ENCODE measurements around the gene GPSM1.

Gene GPSM1, protein sequence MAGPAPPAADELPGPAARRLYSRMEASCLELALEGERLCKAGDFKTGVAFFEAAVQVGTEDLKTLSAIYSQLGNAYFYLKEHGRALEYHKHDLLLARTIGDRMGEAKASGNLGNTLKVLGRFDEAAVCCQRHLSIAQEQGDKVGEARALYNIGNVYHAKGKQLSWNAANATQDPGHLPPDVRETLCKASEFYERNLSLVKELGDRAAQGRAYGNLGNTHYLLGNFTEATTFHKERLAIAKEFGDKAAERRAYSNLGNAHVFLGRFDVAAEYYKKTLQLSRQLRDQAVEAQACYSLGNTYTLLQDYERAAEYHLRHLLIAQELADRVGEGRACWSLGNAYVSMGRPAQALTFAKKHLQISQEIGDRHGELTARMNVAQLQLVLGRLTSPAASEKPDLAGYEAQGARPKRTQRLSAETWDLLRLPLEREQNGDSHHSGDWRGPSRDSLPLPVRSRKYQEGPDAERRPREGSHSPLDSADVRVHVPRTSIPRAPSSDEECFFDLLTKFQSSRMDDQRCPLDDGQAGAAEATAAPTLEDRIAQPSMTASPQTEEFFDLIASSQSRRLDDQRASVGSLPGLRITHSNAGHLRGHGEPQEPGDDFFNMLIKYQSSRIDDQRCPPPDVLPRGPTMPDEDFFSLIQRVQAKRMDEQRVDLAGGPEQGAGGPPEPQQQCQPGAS

DNA sequence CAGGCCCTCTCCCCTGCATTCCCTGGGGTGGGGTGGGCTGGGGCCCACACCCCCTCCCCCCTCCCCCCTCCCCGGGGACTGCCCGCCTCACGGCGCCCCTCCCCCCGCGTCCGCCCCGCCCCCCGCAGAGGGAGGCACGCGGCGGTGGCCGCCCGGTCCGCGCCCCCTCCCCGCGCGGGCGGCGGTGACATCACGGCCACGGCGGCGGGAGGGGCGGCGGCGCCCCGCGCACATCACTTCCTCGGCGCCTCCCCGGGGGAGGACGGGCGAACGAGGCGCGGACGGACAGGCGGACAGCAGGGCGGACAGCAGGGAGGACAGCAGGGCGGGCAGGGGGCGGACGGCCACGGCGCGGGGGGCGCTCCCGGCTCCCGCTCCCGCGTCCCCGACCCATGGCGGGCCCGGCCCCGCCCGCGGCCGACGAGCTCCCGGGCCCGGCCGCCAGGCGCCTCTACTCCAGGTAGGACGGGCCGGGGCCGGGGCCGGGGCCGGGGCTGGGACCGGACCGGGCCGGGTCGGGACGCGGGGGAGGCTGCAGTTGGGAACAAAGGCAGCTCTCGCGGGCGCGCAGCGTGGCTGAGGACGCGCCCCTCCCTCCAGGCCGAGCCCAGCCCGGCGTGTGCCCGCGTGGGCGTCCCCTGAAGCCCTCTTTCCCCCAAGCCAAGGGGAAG is at the start of gene GPSM1:
Gene GPSM1, plus strand, starts transcription at position 236 of the 671 bp plus-strand sequence. Its CDS starts 157 bp downstream, at position 393.
- Histone ChIP-seq H3K4me1 (ENCODE audit: control insufficient read depth, insufficient read depth, low read length) (peaks cover 33% of the 10 kb centered on the region), H3K9me3 (ENCODE audit: control insufficient read depth, low read length) (no peaks in the 10 kb centered on the region), H3K4me3 (ENCODE audit: low read length) (no peak within 1 kb of the TSS), H3K9ac (ENCODE audit: low read length) (peak within 1 kb of the TSS; percentile 37), H3K36me3 (ENCODE audit: control insufficient read depth, insufficient read depth, low read length) (no peaks in the 10 kb centered on the region), H3K27me3 (ENCODE audit: control insufficient read depth, insufficient read depth, low read length) (peaks cover 12% of the 10 kb centered on the region)

DNA sequence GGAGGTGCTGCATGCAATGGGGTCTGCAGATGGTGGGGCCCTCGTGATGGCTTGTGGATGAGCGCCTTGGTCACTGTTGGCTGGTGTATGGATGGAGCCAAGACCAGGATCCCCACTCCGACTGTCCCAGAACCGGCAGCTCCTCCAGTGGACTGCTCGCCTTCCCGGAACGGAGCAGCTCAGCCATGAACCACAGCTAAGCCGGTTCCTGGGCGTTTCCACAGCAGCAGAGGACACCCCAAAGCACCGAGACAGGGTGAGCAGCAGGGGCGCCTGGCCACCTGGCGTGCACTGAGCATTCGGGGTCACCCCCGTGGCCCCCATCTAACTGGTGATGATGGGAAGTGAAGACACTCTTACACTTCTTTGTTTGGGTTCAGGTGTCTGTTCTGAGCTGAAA is 49.6 kb upstream of the GPSM1 start:
- H3K36me3 ChIP-seq (ENCODE audit: control insufficient read depth, insufficient read depth, low read length): no peaks in the 10 kb centered on the region
- no peak overlapping the region for H3K4me3 ChIP-seq (ENCODE audit: low read length)
- H3K27me3 ChIP-seq (ENCODE audit: control insufficient read depth, insufficient read depth, low read length): peaks cover 10% of the 10 kb centered on the region
- no peaks in the 10 kb centered on the region for H3K9me3 ChIP-seq (ENCODE audit: control insufficient read depth, low read length)
- no peak overlapping the region for H3K9ac ChIP-seq (ENCODE audit: low read length)
- H3K4me1 ChIP-seq (ENCODE audit: control insufficient read depth, insufficient read depth, low read length): peaks cover 8% of the 10 kb centered on the region

- Histone ChIP-seq H3K27me3 (ENCODE audit: control insufficient read depth, insufficient read depth, low read length) (peaks cover 10% of the 10 kb centered on the region), H3K36me3 (ENCODE audit: control insufficient read depth, insufficient read depth, low read length) (no peaks in the 10 kb centered on the region), H3K9me3 (ENCODE audit: control insufficient read depth, low read length) (no peaks in the 10 kb centered on the region), H3K4me1 (ENCODE audit: control insufficient read depth, insufficient read depth, low read length) (peaks cover 8% of the 10 kb centered on the region), H3K9ac (ENCODE audit: low read length) (no peak overlapping the region), H3K4me3 (ENCODE audit: low read length) (no peak overlapping the region)
Observed at GRCh38 chr9:136278221-136278620, 49.1 kb upstream of the GPSM1 start.

GRCh38 chr9:136278894-136279293 is 48.4 kb upstream of the GPSM1 start:
- H3K9me3 ChIP-seq (ENCODE audit: control insufficient read depth, low read length): no peaks in the 10 kb centered on the region
- no peak overlapping the region for H3K4me3 ChIP-seq (ENCODE audit: low read length)
- H3K27me3 ChIP-seq (ENCODE audit: control insufficient read depth, insufficient read depth, low read length): peaks cover 10% of the 10 kb centered on the region
- H3K9ac ChIP-seq (ENCODE audit: low read length): no peak overlapping the region
- H3K36me3 ChIP-seq (ENCODE audit: control insufficient read depth, insufficient read depth, low read length): no peaks in the 10 kb centered on the region
- H3K4me1 ChIP-seq (ENCODE audit: control insufficient read depth, insufficient read depth, low read length): peaks cover 13% of the 10 kb centered on the region

DNA sequence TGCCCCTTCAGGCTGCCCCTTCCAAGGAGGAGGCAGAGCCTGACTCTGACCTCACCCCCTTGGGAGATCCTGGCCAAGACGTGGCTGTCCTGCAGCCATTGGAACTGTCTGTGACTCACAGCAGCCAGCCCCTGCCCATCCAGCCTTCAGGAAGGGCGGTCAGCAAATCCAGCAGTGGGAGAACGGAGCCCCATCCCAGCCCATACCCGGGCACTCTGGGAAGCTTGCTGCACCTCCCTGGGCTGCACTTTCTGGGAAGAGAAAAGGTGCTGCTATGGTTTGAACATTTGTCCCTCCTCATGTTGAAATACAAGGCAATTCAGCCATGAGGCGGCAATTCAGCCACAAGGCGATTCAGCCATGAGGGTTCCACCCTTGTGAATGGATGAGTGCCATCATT is 47.9 kb upstream of the GPSM1 start:
- peaks cover 13% of the 10 kb centered on the region for H3K4me1 ChIP-seq (ENCODE audit: control insufficient read depth, insufficient read depth, low read length)
- no peak overlapping the region for H3K4me3 ChIP-seq (ENCODE audit: low read length)
- no peaks in the 10 kb centered on the region for H3K9me3 ChIP-seq (ENCODE audit: control insufficient read depth, low read length)
- H3K9ac ChIP-seq (ENCODE audit: low read length): no peak overlapping the region
- no peaks in the 10 kb centered on the region for H3K36me3 ChIP-seq (ENCODE audit: control insufficient read depth, insufficient read depth, low read length)
- peaks cover 10% of the 10 kb centered on the region for H3K27me3 ChIP-seq (ENCODE audit: control insufficient read depth, insufficient read depth, low read length)

DNA sequence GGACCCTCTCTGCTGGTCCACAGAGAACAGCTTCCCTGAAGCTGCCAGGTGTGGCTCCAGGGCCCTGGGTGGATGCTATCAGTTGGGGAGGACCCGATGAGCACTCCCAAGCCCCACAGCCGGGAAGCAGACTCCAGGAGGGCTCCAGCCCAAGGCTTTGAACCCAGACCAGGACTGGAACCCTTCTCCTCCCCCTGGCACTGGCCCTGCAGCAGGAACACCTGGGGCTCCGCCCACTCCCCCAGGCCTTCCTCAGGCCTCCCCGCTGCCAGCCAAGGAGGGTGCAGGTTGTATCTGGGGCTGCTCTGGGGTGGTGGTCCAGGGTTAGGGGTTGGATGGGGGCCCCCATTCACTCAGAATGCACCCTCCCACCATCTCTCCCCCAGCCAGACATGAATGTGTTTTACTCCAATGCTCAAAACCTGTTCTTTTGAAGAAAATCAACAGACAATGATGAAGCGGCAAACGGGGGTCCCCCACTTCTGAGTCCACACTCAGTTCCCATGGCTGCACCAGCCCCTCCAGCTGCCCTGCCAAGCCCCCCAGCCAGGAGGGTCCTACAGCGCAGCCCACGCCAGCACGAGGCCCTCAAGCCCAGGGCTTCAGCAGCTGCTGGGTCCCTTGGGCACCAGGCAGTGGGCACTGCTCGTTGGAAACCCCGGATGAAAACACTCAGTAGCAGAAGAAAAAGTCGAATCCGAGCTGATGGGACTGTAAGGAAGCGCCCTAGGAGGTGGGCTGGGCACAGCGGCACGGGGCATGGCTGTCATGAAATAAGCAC is 46.6 kb upstream of the GPSM1 start:
- no peak overlapping the region for H3K9ac ChIP-seq (ENCODE audit: low read length)
- H3K4me1 ChIP-seq (ENCODE audit: control insufficient read depth, insufficient read depth, low read length): peaks cover 13% of the 10 kb centered on the region
- no peak overlapping the region for H3K4me3 ChIP-seq (ENCODE audit: low read length)
- no peaks in the 10 kb centered on the region for H3K36me3 ChIP-seq (ENCODE audit: control insufficient read depth, insufficient read depth, low read length)
- H3K9me3 ChIP-seq (ENCODE audit: control insufficient read depth, low read length): no peaks in the 10 kb centered on the region
- peaks cover 10% of the 10 kb centered on the region for H3K27me3 ChIP-seq (ENCODE audit: control insufficient read depth, insufficient read depth, low read length)

DNA sequence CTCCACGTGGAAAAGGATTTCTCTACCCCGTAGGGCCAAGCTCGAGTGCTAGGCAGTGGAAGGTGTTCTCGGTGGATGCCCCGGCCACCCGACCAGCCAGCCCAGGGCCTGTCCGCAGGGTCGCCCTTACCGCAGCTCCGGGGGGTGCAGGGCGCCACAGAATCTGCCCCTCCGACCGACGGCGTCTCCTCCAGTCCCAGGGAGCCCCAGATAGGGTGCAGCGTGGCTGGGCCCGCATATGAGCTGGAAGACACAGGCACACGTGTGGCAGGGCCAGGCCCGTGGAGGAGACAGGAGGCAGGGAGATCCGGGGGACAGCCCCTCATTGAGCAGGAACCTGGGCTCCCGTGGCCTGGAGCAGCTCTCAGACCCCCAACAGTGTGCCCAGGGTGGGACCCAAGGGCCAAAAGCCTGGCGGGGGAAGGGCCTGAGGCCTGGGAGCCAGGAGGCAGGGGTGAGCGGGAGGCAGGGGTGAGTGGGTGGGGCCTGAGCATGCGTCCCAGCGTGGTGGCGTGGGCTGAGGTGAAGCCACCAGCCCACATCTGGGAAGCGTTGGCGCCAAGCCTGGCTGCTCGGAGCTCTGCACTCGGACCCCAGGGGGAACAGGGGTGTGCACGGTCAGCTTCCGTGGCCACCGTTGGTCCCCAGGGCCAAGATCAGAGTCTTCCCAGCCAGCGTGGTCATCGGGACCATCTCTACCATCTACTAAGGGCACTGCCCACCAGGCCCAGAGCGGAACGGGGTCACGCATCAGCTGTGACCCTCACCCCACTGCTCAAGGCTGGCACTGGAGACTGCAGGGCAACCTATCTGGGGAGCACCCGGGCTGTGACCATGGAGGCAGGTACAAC is 45.7 kb upstream of the GPSM1 start:
- H3K9ac ChIP-seq (ENCODE audit: low read length): no peak overlapping the region
- no peak overlapping the region for H3K4me3 ChIP-seq (ENCODE audit: low read length)
- H3K4me1 ChIP-seq (ENCODE audit: control insufficient read depth, insufficient read depth, low read length): peaks cover 13% of the 10 kb centered on the region
- no peaks in the 10 kb centered on the region for H3K9me3 ChIP-seq (ENCODE audit: control insufficient read depth, low read length)
- peaks cover 10% of the 10 kb centered on the region for H3K27me3 ChIP-seq (ENCODE audit: control insufficient read depth, insufficient read depth, low read length)
- H3K36me3 ChIP-seq (ENCODE audit: control insufficient read depth, insufficient read depth, low read length): no peaks in the 10 kb centered on the region

DNA sequence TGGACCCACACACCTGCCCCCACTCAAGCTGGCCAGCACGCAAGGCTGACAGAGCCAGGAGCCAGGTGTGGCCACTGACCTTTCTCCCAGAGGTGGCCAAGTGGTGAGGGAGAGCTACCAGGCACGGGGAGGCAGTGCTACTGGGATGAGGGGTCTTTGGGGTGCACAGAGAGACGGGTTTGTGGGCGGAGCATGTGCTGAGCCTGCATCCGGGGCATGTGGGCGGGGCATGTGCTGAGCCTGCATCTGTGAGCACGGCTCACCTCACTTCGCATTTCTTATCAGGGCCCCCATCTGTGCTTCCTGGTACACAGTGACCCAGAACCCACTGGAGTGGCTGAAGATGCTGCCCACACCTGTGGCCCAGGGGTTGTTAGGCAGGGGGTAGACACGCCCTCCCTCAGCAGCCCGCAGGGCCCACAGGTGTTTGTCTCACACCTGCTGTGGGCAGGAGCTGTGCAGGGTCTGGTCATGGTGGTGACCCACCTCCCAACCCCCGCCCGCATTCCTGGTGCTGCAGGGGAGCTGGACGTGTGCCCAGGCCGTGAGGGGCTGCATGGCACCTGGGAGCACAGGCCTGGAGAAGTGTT is 45.0 kb upstream of the GPSM1 start:
- peaks cover 13% of the 10 kb centered on the region for H3K4me1 ChIP-seq (ENCODE audit: control insufficient read depth, insufficient read depth, low read length)
- H3K9ac ChIP-seq (ENCODE audit: low read length): no peak overlapping the region
- H3K9me3 ChIP-seq (ENCODE audit: control insufficient read depth, low read length): no peaks in the 10 kb centered on the region
- no peak overlapping the region for H3K4me3 ChIP-seq (ENCODE audit: low read length)
- peaks cover 10% of the 10 kb centered on the region for H3K27me3 ChIP-seq (ENCODE audit: control insufficient read depth, insufficient read depth, low read length)
- no peaks in the 10 kb centered on the region for H3K36me3 ChIP-seq (ENCODE audit: control insufficient read depth, insufficient read depth, low read length)

GRCh38 chr9:136283291-136284235 is 43.8 kb upstream of the GPSM1 start:
- no peaks in the 10 kb centered on the region for H3K9me3 ChIP-seq (ENCODE audit: control insufficient read depth, low read length)
- peaks cover 10% of the 10 kb centered on the region for H3K27me3 ChIP-seq (ENCODE audit: control insufficient read depth, insufficient read depth, low read length)
- no peak overlapping the region for H3K4me3 ChIP-seq (ENCODE audit: low read length)
- peaks cover 13% of the 10 kb centered on the region for H3K4me1 ChIP-seq (ENCODE audit: control insufficient read depth, insufficient read depth, low read length)
- peak overlapping the region; percentile 28 for H3K9ac ChIP-seq (ENCODE audit: low read length)
- no peaks in the 10 kb centered on the region for H3K36me3 ChIP-seq (ENCODE audit: control insufficient read depth, insufficient read depth, low read length)

GRCh38 chr9:136284311-136284710 is 43.0 kb upstream of the GPSM1 start:
- Histone ChIP-seq H3K4me1 (ENCODE audit: control insufficient read depth, insufficient read depth, low read length) (peaks cover 13% of the 10 kb centered on the region), H3K9ac (ENCODE audit: low read length) (no peak overlapping the region), H3K9me3 (ENCODE audit: control insufficient read depth, low read length) (no peaks in the 10 kb centered on the region), H3K36me3 (ENCODE audit: control insufficient read depth, insufficient read depth, low read length) (no peaks in the 10 kb centered on the region), H3K27me3 (ENCODE audit: control insufficient read depth, insufficient read depth, low read length) (peaks cover 10% of the 10 kb centered on the region), H3K4me3 (ENCODE audit: low read length) (no peak overlapping the region)
